Neural cell (in vitro differentiated cells): ENCODE results near the gene MRPL10. TPM values are rescaled to one million over a fixed set of nuclear protein-coding genes. Genes with fewer than 3 reads are reported as not detected.

Source experiments
- H2AFZ ChIP-seq: fragments of 200-600, 300-800 bp; sonication (generic), shearing (Covaris generic); 2 replicates; pipeline ENCODE4 v1.6.0; 2014; ENCODE audit warnings: low read depth, mild to moderate bottlenecking, antibody characterized with exemption, low read length, moderate library complexity
- H3F3A ChIP-seq: fragments of 200-600 bp; shearing (Covaris generic); 2 replicates; pipeline ENCODE4 v1.6.1; 2016; ENCODE audit warnings: mild to moderate bottlenecking, moderate library complexity, mixed read lengths, antibody characterized with exemption, low read length; ENCODE audit not compliant: insufficient read depth, poor library complexity, severe bottlenecking
- H3K27ac ChIP-seq: fragments of 200-600, 300-800 bp; sonication (generic), shearing (Covaris generic); 2 replicates; pipeline ENCODE4 v1.5.1; 2014; ENCODE audit warnings: mild to moderate bottlenecking, low read length, moderate library complexity
- H3K27me3 ChIP-seq: fragments of 300-800, 200-600 bp; sonication (generic), shearing (Covaris generic); 2 replicates; pipeline ENCODE4 v1.6.0; 2014; ENCODE audit warnings: mild to moderate bottlenecking, low read depth, low read length, moderate library complexity; ENCODE audit not compliant: insufficient read depth
- H3K36me3 ChIP-seq: fragments of 300-800, 200-600 bp; sonication (generic), shearing (Covaris generic); 2 replicates; pipeline ENCODE4 v1.5.1; 2014; ENCODE audit warnings: mild to moderate bottlenecking, antibody characterized with exemption, low read length, moderate library complexity; ENCODE audit not compliant: insufficient read depth
- H3K4me2 ChIP-seq: fragments of 300-800, 200-600 bp; sonication (generic), shearing (Covaris generic); 2 replicates; pipeline ENCODE4 v1.6.0; 2014; ENCODE audit warnings: mild to moderate bottlenecking, low read length
- H3K4me3 ChIP-seq: fragments of 300-800, 200-600 bp; sonication (generic), shearing (Covaris generic); 2 replicates; pipeline ENCODE4 v1.5.1; 2014; ENCODE audit warnings: mild to moderate bottlenecking, low read length, moderate library complexity
- H3K79me2 ChIP-seq: fragments of 200-600 bp; shearing (Covaris generic); replicated peaks from 2 replicates; pipeline ENCODE4 v1.6.0; 2014; ENCODE audit warnings: mild to moderate bottlenecking, low read length, moderate library complexity; ENCODE audit not compliant: insufficient read depth
- H3K9ac ChIP-seq: fragments of 300-800, 200-600 bp; sonication (generic), shearing (Covaris generic); 2 replicates; pipeline ENCODE4 v1.6.1; 2016; ENCODE audit warnings: mild to moderate bottlenecking, low read length, mixed read lengths
- H3K9me2 ChIP-seq: fragments of 200-600 bp; shearing (Covaris generic); 2 replicates; pipeline ENCODE4 v1.6.1; 2016; ENCODE audit warnings: mild to moderate bottlenecking, low read length, mixed read lengths; ENCODE audit not compliant: insufficient read depth
- H3K9me3 ChIP-seq: fragments of 200-600, 300-800 bp; sonication (generic), shearing (Covaris generic); 2 replicates; pipeline ENCODE4 v1.6.1; 2016; ENCODE audit warnings: mild to moderate bottlenecking, mixed run types, low read length, moderate library complexity, mixed read lengths
- H4K20me1 ChIP-seq: fragments of 200-600 bp; shearing (Covaris generic); 2 replicates; pipeline ENCODE4 v1.6.1; 2016; ENCODE audit warnings: mild to moderate bottlenecking, mixed run types; ENCODE audit not compliant: insufficient read depth
- EP300 ChIP-seq: fragments of 450-650 bp; conservative IDR thresholded peaks from 2 replicates; pipeline ENCODE4 v1.6.1; 2014; ENCODE audit warnings: antibody characterized with exemption, mild to moderate bottlenecking, moderate library complexity; ENCODE audit not compliant: poor library complexity, severe bottlenecking
- EZH2 ChIP-seq: fragments of 200-600, 300-800 bp; shearing (Covaris generic), sonication (generic); IDR thresholded peaks from 2 replicates; pipeline ENCODE4 v1.6.1; 2014; ENCODE audit warnings: antibody characterized with exemption, low read length, borderline replicate concordance, mild to moderate bottlenecking; ENCODE audit not compliant: insufficient read depth, poor library complexity, severe bottlenecking
- MXI1 ChIP-seq: fragments of 450-650 bp; conservative IDR thresholded peaks from 2 replicates; pipeline ENCODE4 v1.6.1; 2014; ENCODE audit warnings: antibody characterized with exemption, mild to moderate bottlenecking; ENCODE audit not compliant: poor library complexity, severe bottlenecking
- POLR2AphosphoS5 ChIP-seq: IDR thresholded peaks from 2 replicates; pipeline ENCODE4 v1.6.1; 2012
- RAD21 ChIP-seq: fragments of 450-650 bp; conservative IDR thresholded peaks from 2 replicates; pipeline ENCODE4 v1.6.1; 2014; ENCODE audit warnings: antibody characterized with exemption, mild to moderate bottlenecking, moderate library complexity
- REST ChIP-seq: IDR thresholded peaks from 2 replicates; pipeline ENCODE4 v1.6.1; 2012; ENCODE audit warnings: borderline replicate concordance
- SMC3 ChIP-seq: fragments of 450-650 bp; conservative IDR thresholded peaks from 2 replicates; pipeline ENCODE4 v1.6.1; 2014; ENCODE audit warnings: antibody characterized with exemption, mild to moderate bottlenecking, moderate library complexity; ENCODE audit not compliant: poor library complexity
- TAF1 ChIP-seq: IDR thresholded peaks from 2 replicates; pipeline ENCODE4 v1.6.1; 2012; ENCODE audit warnings: low read depth
- polyA plus RNA-seq: library from polyadenylated mRNA; depleted of rRNA; stranded (reverse); fragments of >200 nt; gene quantifications from 2 replicates; pipeline ENCODE4 v1.2.3, GENCODE V29; 2014
- TF ChIP-seq, protein P1 (sequence below): fragments of 450-650 bp; IDR thresholded peaks from 2 replicates; pipeline ENCODE4 v1.5.1; 2014; ENCODE audit warnings: antibody characterized with exemption, mild to moderate bottlenecking, moderate library complexity; ENCODE audit not compliant: poor library complexity, severe bottlenecking

MRPL10 gene
- polyA plus RNA-seq, 1 donor from 2014 or later: 34.2 TPM

DNA sequence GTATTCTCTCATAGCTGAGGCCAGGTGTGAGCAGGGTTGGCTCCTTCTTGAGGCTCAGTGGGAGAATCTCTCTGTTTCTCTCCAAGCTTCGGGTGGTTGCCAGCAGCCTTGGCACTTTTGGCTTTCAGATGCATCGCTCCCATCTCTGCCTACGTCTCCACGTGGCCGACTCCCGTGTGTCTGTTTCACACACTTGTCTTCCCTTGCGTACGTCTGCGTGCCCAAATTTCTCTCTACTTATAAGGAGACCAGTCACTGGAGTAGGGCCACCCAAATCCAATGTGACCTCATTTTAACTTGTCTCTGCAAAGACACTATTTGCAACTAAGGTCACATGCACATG lies 24.5 kb downstream of the MRPL10 start:
- TF ChIP-seq EP300: no peak
- TF ChIP-seq RAD21: no peak
- no peak for TF ChIP-seq MXI1
- TF ChIP-seq SMC3: no peak
- no peak for TF ChIP-seq EZH2
- TF ChIP-seq POLR2AphosphoS5: no peak
- no peak for TF ChIP-seq TAF1
- TF ChIP-seq REST: no peak
- TF ChIP-seq, protein P1, sequence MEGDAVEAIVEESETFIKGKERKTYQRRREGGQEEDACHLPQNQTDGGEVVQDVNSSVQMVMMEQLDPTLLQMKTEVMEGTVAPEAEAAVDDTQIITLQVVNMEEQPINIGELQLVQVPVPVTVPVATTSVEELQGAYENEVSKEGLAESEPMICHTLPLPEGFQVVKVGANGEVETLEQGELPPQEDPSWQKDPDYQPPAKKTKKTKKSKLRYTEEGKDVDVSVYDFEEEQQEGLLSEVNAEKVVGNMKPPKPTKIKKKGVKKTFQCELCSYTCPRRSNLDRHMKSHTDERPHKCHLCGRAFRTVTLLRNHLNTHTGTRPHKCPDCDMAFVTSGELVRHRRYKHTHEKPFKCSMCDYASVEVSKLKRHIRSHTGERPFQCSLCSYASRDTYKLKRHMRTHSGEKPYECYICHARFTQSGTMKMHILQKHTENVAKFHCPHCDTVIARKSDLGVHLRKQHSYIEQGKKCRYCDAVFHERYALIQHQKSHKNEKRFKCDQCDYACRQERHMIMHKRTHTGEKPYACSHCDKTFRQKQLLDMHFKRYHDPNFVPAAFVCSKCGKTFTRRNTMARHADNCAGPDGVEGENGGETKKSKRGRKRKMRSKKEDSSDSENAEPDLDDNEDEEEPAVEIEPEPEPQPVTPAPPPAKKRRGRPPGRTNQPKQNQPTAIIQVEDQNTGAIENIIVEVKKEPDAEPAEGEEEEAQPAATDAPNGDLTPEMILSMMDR: no peak
- Histone ChIP-seq H3K9ac (no peak overlapping the region), H3K36me3 (no peaks in the 10 kb centered on the region), H3K4me3 (no peak overlapping the region), H3K9me2 (no peaks in the 10 kb centered on the region), H3K27me3 (no peaks in the 10 kb centered on the region), H3K27ac (no peak overlapping the region), H3F3A (no peaks in the 10 kb centered on the region), H2AFZ (no peak overlapping the region), H4K20me1 (no peaks in the 10 kb centered on the region), H3K79me2 (no peaks in the 10 kb centered on the region), H3K9me3 (no peaks in the 10 kb centered on the region), H3K4me2 (no peak overlapping the region)

- Histone ChIP-seq H3K27me3 (peaks cover 6% of the 10 kb centered on the region), H3K36me3 (no peaks in the 10 kb centered on the region), H3K9me2 (no peaks in the 10 kb centered on the region), H3F3A (no peaks in the 10 kb centered on the region), H3K9me3 (no peaks in the 10 kb centered on the region), H4K20me1 (no peaks in the 10 kb centered on the region), H3K4me2 (no peak overlapping the region), H3K79me2 (no peaks in the 10 kb centered on the region), H3K27ac (no peak overlapping the region), H3K9ac (no peak overlapping the region), H3K4me3 (no peak overlapping the region), H2AFZ (no peak overlapping the region)
- no peak for TF ChIP-seq RAD21
Measured at GRCh38 chr17:47806026-47806912, 25.1 kb downstream of the MRPL10 start.
